Ectodermal cell (in vitro differentiated cells): ENCODE data around the gene PRSS56.
"Not testable (repeated sequence)": the region's sequence is repeated elsewhere in the genome, so short reads cannot be mapped to it uniquely, and the experiment has no call there.

Source experiments
- H3K27ac ChIP-seq: 2 replicates; pipeline ENCODE4 v1.7.0; 2013; ENCODE audit warnings: mild to moderate bottlenecking, low read depth, low read length; ENCODE audit not compliant: insufficient read depth, poor library complexity, severe bottlenecking
- H3K27me3 ChIP-seq: 2 replicates; pipeline ENCODE4 v1.7.0; 2013; ENCODE audit warnings: mild to moderate bottlenecking, low read length; ENCODE audit not compliant: insufficient read depth, control insufficient read depth, poor library complexity, severe bottlenecking
- H3K36me3 ChIP-seq: one replicate; pipeline ENCODE4 v1.7.0; 2013; ENCODE audit warnings: low read length; ENCODE audit not compliant: control insufficient read depth, insufficient read depth
- H3K4me1 ChIP-seq: one replicate; pipeline ENCODE4 v1.7.0; 2013; ENCODE audit warnings: low read length; ENCODE audit not compliant: control insufficient read depth, insufficient read depth
- H3K4me3 ChIP-seq: 2 replicates; pipeline ENCODE4 v1.7.0; 2013; ENCODE audit warnings: low read depth, low read length, control low read depth; ENCODE audit not compliant: insufficient read depth
- H3K9me3 ChIP-seq: 2 replicates; pipeline ENCODE4 v1.7.0; 2013; ENCODE audit warnings: mild to moderate bottlenecking, low read length, moderate library complexity; ENCODE audit not compliant: control insufficient read depth
- WGBS, 2 experiments: methylation state at CpG; one replicate each; pipeline ENCODE4 v1.1.7; 2013; ENCODE audit warnings: missing lambda C conversion rate in 2 of 2; 5-methylcytosine and 5-hydroxymethylcytosine counted together

The PRSS56 gene

DNA sequence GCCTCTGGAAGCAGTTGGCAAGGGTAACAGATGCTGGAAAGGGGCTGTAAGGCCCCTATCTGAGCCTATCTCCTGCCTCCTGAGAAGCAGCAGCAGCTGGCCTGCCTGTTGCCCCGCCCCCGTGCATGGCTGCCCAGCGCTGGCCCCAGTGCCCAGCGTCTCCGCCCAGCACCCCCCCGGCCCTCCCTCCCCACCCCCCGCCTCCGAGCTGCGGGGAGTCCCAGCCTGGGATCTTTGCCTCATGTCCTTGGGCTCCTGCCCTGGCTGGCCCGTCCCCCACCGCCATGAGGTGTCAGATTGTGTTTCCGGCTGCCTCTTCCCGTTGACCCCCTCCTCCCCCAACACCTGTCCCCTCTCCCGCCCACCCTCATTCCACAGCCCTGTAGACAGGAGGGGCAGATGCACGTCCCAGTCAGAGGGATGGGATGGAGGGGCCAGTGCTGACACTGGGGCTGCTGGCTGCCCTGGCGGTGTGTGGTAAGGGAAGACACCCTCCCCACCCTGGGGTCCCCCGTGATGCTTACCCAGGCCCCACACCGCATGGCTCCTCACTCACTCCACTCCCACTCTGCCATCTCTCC lies 5.7 kb downstream of the PRSS56 start, which contains the start of gene CHRND:
Gene CHRND (plus strand): TSS at position 370 of the 581 bp plus-strand sequence. CDS start 56 bp downstream, at position 426.
- peaks cover 8% of the 10 kb centered on the region for H3K4me1 ChIP-seq
- WGBS, 2 experiments, result 29 to 33% methylated on average over 15 to 18 of the region's 18 CpGs
- H3K27me3 ChIP-seq, result peaks cover 48% of the 10 kb centered on the region
- H3K4me3 ChIP-seq, result no peak within 1 kb of the TSS
- no peaks in the 10 kb centered on the region for H3K9me3 ChIP-seq
- H3K27ac ChIP-seq, result no peak within 1 kb of the TSS
- H3K36me3 ChIP-seq, result no peaks in the 10 kb centered on the region

DNA sequence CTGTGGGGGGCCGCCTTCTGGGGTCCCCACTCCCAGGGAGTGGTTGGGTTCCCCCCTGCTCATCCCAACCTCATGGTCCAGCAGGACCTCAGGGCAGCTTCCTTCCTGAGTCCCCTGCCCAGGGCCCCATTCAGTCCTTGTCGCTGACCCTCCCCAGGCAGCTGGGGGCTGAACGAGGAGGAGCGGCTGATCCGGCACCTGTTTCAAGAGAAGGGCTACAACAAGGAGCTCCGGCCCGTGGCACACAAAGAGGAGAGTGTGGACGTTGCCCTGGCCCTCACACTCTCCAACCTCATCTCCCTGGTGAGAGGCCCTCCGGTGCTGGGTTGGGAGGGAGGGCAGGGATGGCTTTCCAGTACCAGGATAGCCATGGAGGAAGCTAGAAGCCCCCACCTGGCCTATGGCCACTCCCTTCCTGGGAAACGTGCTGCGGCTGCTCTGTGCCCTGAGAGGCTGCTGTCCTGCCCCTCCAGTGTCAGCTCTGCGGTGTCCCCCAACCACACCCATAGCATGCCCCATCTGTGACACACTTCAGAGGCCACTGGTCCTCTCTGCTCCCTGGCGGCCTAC lies 6.3 kb downstream of the PRSS56 start:
- no peaks in the 10 kb centered on the region for H3K9me3 ChIP-seq
- H3K27me3 ChIP-seq, result peaks cover 43% of the 10 kb centered on the region
- no peak overlapping the region for H3K27ac ChIP-seq
- H3K4me1 ChIP-seq, result peaks cover 8% of the 10 kb centered on the region
- 68 to 70% methylated on average over 13 of the region's 13 CpGs for WGBS, 2 experiments
- H3K4me3 ChIP-seq, result no peak overlapping the region
- no peaks in the 10 kb centered on the region for H3K36me3 ChIP-seq

DNA sequence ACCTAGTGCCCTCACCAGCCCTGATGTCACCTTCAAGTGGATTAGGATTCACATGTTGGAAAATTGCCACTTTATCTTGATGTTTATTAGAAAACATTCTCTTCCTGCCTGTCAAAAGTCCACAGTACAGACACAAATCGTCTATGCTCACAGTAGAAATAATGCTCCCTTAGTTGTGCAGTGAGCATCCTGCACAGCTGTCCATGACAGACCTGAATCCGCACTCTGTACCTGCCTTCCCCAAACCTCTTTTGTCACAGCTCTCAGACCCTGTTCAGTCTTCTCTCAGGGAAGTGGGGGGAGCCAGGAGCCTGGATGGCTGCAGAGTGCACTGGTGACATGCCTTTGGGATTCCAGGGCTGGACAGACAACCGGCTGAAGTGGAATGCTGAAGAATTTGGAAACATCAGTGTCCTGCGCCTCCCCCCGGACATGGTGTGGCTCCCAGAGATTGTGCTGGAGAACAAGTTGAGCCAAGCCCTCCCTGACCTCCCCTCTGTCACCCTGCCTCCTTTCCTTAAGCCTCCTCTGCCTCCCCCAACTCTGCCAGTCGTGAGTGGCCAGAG lies 7.8 kb downstream of the PRSS56 start:
- H3K9me3 ChIP-seq, result no peaks in the 10 kb centered on the region
- H3K4me1 ChIP-seq, result peaks cover 7% of the 10 kb centered on the region
- H3K27ac ChIP-seq, result no peak overlapping the region
- peaks cover 27% of the 10 kb centered on the region for H3K27me3 ChIP-seq
- 87 to 92% methylated on average over 6 of the region's 6 CpGs for WGBS, 2 experiments
- H3K36me3 ChIP-seq, result no peaks in the 10 kb centered on the region
- no peak overlapping the region for H3K4me3 ChIP-seq

DNA sequence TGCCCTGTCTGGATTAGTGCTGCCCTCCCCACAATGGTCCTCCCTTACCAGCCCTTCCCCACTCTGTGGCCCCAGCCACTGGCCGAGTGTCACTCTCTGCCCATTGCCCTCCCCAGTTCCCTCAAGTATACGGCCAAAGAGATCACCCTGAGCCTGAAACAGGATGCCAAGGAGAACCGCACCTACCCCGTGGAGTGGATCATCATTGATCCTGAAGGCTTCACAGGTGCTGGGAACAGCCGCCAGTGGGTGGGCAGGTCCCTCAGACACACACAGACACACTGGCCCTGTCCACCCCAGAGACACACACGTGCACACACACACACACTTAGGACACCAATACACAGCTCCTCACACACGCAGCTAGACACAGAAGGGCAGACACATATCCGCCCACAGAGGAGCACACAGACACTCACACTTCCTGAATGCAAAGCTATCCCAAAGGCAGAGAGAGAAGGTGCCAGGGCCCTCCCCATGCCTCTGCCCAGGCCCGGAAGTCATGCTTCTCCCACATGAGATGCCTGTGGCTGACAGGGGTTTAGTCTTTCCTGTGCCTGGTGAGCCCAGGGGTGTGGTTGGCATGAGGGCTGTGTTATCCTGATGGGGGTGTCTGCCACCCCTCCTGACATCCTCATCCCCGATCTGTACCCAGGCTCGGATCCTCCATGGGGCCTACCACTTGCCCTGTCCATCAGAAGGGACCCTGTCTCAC lies 8.7 kb downstream of the PRSS56 start:
- H3K9me3 ChIP-seq, result no peaks in the 10 kb centered on the region
- 88% methylated on average over 11 of the region's 11 CpGs for WGBS, 2 experiments
- H3K27me3 ChIP-seq, result peaks cover 18% of the 10 kb centered on the region
- no peak overlapping the region for H3K4me3 ChIP-seq
- no peaks in the 10 kb centered on the region for H3K36me3 ChIP-seq
- no peak overlapping the region for H3K27ac ChIP-seq
- no peaks in the 10 kb centered on the region for H3K4me1 ChIP-seq

DNA sequence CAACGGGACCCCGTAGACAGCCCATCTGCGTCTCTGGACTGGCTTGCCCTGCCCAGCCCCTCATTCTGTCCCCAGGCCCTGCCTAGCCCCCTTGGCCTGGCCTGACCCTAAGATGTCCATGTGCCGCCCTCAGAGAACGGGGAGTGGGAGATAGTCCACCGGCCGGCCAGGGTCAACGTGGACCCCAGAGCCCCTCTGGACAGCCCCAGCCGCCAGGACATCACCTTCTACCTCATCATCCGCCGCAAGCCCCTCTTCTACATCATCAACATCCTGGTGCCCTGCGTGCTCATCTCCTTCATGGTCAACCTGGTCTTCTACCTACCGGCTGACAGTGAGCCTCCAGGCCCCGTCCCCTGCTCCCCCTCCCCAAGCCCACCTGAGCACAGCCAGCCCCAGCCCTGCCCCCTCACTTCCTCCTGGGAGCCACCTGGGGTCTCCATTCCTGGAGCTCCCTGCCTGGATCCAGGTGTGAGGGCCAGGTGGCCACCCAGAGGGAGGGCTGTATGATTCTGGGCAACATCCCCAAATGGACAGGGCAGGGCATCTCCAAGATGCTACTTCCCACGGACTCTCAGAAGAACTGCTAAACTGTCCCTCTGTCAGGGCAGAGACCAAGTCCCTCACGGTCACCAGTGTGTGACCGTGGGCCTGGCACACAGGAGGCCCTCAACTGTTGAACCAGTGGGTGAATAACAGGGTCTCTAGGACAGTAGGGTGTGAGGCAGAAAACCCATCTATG lies 9.8 kb downstream of the PRSS56 start:
- no peaks in the 10 kb centered on the region for H3K9me3 ChIP-seq
- 94% methylated on average over 17 of the region's 17 CpGs for WGBS, 2 experiments
- no peak overlapping the region for H3K4me3 ChIP-seq
- peaks cover 7% of the 10 kb centered on the region for H3K27me3 ChIP-seq
- H3K4me1 ChIP-seq, result no peaks in the 10 kb centered on the region
- no peak overlapping the region for H3K27ac ChIP-seq
- H3K36me3 ChIP-seq, result no peaks in the 10 kb centered on the region

DNA sequence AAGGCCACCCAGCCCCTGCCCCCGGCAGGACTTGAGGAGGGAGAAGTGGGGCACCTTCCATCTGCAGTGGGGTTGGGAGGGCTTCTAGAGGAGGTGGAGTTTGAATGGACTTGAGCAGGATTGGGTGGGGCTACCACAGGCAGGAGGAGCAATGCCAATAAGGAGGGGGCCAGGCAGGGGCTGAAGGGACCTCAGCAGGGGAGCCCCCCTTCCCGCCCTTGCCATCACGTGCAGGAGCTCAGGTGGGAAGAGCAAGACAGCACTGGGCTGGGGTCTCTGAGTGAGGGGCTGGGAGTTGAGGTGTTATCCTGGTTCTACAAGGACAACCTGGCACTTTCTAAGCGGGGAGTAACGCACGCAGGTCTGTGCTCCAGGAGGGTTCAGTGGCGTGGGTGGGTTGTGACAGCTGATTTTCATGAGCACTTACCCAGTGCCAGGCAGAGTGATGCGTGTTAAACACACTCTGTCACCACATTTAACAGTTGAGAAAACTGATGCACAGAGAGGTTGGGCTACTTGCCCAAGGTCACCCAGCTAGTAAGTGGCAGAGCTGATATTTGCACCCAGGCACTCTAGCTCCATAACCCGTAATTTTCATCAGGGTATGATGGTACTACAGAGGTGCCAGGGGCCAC lies 10.6 kb downstream of the PRSS56 start:
- no peak overlapping the region for H3K27ac ChIP-seq
- no peaks in the 10 kb centered on the region for H3K4me1 ChIP-seq
- H3K4me3 ChIP-seq, result no peak overlapping the region
- 83 to 85% methylated on average over 9 of the region's 9 CpGs for WGBS, 2 experiments
- peaks cover 4% of the 10 kb centered on the region for H3K27me3 ChIP-seq
- H3K9me3 ChIP-seq, result no peaks in the 10 kb centered on the region
- H3K36me3 ChIP-seq, result no peaks in the 10 kb centered on the region

DNA sequence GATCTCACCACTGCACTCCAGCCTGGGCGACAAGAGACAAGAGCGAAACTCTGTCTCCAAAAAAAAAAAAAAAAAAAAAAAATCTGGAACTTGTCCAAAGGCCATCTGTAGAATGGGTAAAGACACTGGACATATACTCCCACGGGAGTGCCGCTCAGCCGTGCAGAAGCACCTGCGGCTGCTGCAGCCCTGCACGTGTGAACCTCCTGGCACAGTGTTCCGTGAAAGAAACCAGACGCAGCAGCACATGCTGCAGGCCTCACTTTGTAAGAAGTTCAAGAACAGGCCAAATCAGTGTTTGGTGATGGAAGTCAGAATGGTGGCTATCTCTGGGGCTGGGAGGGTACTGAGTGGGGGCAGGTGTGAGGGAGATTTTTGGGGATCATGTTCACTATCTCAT lies 12.2 kb downstream of the PRSS56 start:
- Histone ChIP-seq H3K27me3 (peaks cover 4% of the 10 kb centered on the region), H3K4me1 (no peaks in the 10 kb centered on the region), H3K9me3 (no peaks in the 10 kb centered on the region), H3K36me3 (no peaks in the 10 kb centered on the region), H3K4me3 (no peak overlapping the region), H3K27ac (no peak overlapping the region)
- 88 to 91% methylated on average over 9 of the region's 9 CpGs for whole genome bisulfite sequencing, 2 experiments

DNA sequence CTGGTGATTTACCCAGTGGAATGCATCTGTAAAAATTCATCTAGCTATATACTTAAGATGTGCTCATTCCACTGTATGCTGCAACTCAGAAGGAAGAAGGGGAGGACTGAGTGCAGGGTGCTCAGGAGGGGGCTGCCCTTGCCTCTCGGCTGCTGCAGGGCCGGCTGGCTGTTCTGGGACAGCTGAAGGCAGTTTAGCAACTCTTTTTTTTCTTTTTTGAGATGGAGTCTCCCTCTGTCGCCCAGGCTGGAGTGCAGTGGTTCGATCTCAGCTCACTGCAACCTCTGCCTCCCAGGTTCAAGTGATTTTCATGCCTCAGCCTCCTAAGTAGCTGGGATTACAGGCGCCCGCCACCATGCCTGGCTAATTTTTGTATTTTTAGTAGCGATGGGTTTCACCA lies 12.6 kb downstream of the PRSS56 start:
- H3K27me3 ChIP-seq, H3K4me1 ChIP-seq, H3K36me3 ChIP-seq, H3K9me3 ChIP-seq, H3K27ac ChIP-seq, H3K4me3 ChIP-seq: not testable (repeated sequence)
- WGBS, 2 experiments, result 87 to 88% methylated on average over 7 of the region's 7 CpGs

DNA sequence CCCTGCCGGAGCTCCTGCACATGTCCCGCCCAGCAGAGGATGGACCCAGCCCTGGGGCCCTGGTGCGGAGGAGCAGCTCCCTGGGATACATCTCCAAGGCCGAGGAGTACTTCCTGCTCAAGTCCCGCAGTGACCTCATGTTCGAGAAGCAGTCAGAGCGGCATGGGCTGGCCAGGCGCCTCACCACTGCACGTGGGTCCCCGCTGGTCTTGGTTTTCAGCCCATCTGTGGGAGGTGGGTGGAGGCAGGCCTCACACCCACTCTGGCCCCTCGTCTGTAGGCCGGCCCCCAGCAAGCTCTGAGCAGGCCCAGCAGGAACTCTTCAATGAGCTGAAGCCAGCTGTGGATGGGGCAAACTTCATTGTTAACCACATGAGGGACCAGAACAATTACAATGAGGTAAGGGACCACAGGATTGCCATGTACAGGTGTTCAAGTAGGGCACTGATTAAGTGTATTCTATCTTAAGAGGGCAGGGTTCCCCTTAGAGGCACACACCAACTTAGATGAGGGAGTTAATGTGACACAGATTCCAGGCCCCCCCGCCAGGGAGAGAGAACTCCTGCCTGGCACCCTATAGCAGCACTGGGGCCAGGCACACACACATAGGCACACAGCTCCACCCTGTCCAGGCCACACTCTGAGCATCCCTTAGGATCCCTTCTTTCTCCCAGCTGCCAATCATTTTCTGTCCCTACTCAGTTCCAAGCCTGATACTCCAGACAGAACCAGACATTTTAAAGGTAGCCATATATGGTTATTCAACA lies 13.9 kb downstream of the PRSS56 start:
- Histone ChIP-seq H3K9me3 (no peaks in the 10 kb centered on the region), H3K27me3 (no peaks in the 10 kb centered on the region), H3K27ac (no peak overlapping the region), H3K36me3 (no peaks in the 10 kb centered on the region), H3K4me3 (no peak overlapping the region), H3K4me1 (peaks cover 3% of the 10 kb centered on the region)
- 80 to 81% methylated on average over 13 of the region's 13 CpGs for WGBS, 2 experiments
